HepG2 (cell line): ENCODE results near the gene TBC1D14. TPM values are rescaled to one million over a fixed set of nuclear protein-coding genes. Genes with fewer than 3 reads are reported as not detected.
A peak's percentile ranks its signal among the peaks of the same experiment; 100 is the strongest.

Source experiments
- ARNT ChIP-seq: fragments of 450-650 bp; IDR thresholded peaks from 2 replicates; pipeline ENCODE4 v1.6.1; 2017
- EHMT2 ChIP-seq: fragments of 200-600 bp; sonication (generic); IDR thresholded peaks from 2 replicates; pipeline ENCODE4 v1.7.0; 2017; ENCODE audit warnings: antibody characterized with exemption, low read depth, low read length, borderline replicate concordance
- ETV5 ChIP-seq: IDR thresholded peaks from 2 replicates; pipeline ENCODE4 v1.6.1; 2018; ENCODE audit warnings: missing biosample characterization, missing genetic modification reagents, inconsistent platforms, borderline replicate concordance
- LCORL ChIP-seq, 2 experiments: fragments of 450-650 bp in 1 of 2; sonication (generic) in 1 of 2; formaldehyde crosslinking in 1 of 2; IDR thresholded peaks; 2 replicates each; pipeline versions ENCODE4 v1.5.0 to v1.6.1; 2017 to 2020; ENCODE audit warnings: antibody characterized with exemption in 1 of 2, missing genetic modification reagents in 1 of 2
- MATR3 ChIP-seq: sonication (generic); formaldehyde crosslinking; IDR thresholded peaks from 2 replicates; pipeline ENCODE4 v1.4.0; 2020; ENCODE audit warnings: missing genetic modification reagents
- MEIS1 ChIP-seq: sonication (generic); formaldehyde crosslinking; IDR thresholded peaks from 2 replicates; pipeline ENCODE4 v1.9.0; 2021; ENCODE audit warnings: mild to moderate bottlenecking, missing genetic modification reagents, moderate library complexity, borderline replicate concordance
- NFE2L1 ChIP-seq: sonication (generic); formaldehyde crosslinking; IDR thresholded peaks from 2 replicates; pipeline ENCODE4 v1.4.0; 2020; ENCODE audit warnings: missing genetic modification reagents, mild to moderate bottlenecking, borderline replicate concordance
- NKX3-1 ChIP-seq: sonication (generic); formaldehyde crosslinking; IDR thresholded peaks from 2 replicates; pipeline ENCODE4 v1.5.0; 2020; ENCODE audit warnings: missing genetic modification reagents
- PHB2 ChIP-seq: fragments of 450-650 bp; IDR thresholded peaks from 2 replicates; pipeline ENCODE4 v1.6.1; 2018; ENCODE audit not compliant: partially characterized antibody
- SALL1 ChIP-seq: sonication (generic); formaldehyde crosslinking; IDR thresholded peaks from 2 replicates; pipeline ENCODE4 v1.8.0; 2022; ENCODE audit warnings: mild to moderate bottlenecking, missing genetic modification reagents
- TARDBP ChIP-seq: sonication (generic); formaldehyde crosslinking; IDR thresholded peaks from 2 replicates; pipeline ENCODE4 v1.8.0; 2022; ENCODE audit warnings: mild to moderate bottlenecking, missing genetic modification reagents
- ZFX ChIP-seq: sonication (generic); formaldehyde crosslinking; IDR thresholded peaks from 2 replicates; pipeline ENCODE4 v1.4.0; 2020; ENCODE audit warnings: mild to moderate bottlenecking, low read depth, missing genetic modification reagents, moderate library complexity
- ZNF121 ChIP-seq: sonication (generic); formaldehyde crosslinking; IDR thresholded peaks from 2 replicates; pipeline ENCODE4 v1.5.0; 2020; ENCODE audit warnings: mild to moderate bottlenecking, missing genetic modification reagents
- ZNF446 ChIP-seq: sonication (generic); formaldehyde crosslinking; IDR thresholded peaks from 2 replicates; pipeline ENCODE4 v1.5.0; 2020; ENCODE audit warnings: mild to moderate bottlenecking, missing genetic modification reagents
- ZNF550 ChIP-seq: sonication (generic); formaldehyde crosslinking; IDR thresholded peaks from 2 replicates; pipeline ENCODE4 v1.4.0; 2020; ENCODE audit warnings: mild to moderate bottlenecking, missing genetic modification reagents, borderline replicate concordance
- ZNF558 ChIP-seq: sonication (generic); formaldehyde crosslinking; IDR thresholded peaks from 2 replicates; pipeline ENCODE4 v1.9.0; 2022; ENCODE audit warnings: mild to moderate bottlenecking, missing genetic modification reagents, borderline replicate concordance
- ZNF605 ChIP-seq: sonication (generic); formaldehyde crosslinking; IDR thresholded peaks from 2 replicates; pipeline ENCODE4 v1.8.0; 2022; ENCODE audit warnings: mild to moderate bottlenecking, missing genetic modification reagents
- ZNF672 ChIP-seq: sonication (generic); formaldehyde crosslinking; IDR thresholded peaks from 2 replicates; pipeline ENCODE4 v1.8.1; 2022; ENCODE audit warnings: missing genetic modification reagents
- ZNF749 ChIP-seq: sonication (generic); formaldehyde crosslinking; IDR thresholded peaks from 2 replicates; pipeline ENCODE4 v1.8.0; 2022; ENCODE audit warnings: mild to moderate bottlenecking, missing genetic modification reagents, moderate library complexity, borderline replicate concordance
- polyA plus RNA-seq, 8 experiments: library from polyadenylated mRNA; depleted of rRNA in 3 of 8; stranded (reverse) in 7 of 8; unstranded in 1 of 8; fragments of >200 nt; fragmentation: Illumina TruSeq in 4 of 8; extraction: Trizol in 4 of 8; gene quantifications; 2 replicates each; pipeline versions ENCODE4 v1.2.1 to v1.2.3, GENCODE V29; 2011 to 2016; ENCODE audit warnings: low read depth in 4 of 8, missing spikeins in 1 of 8, mixed read lengths in 1 of 8; ENCODE audit not compliant: insufficient read depth in 1 of 8
- total RNA-seq, 5 experiments: library from RNA; depleted of rRNA; stranded (reverse); fragments of >200 nt; fragmentation: Illumina TruSeq; extraction: Trizol; gene quantifications; 2 replicates each; pipeline ENCODE4 v1.2.3, GENCODE V29; 2016; ENCODE audit warnings: low read depth in 1 of 5
- TF ChIP-seq, protein P1 (sequence below): sonication (generic); formaldehyde crosslinking; IDR thresholded peaks from 2 replicates; pipeline ENCODE4 v1.4.0; 2020; ENCODE audit warnings: missing genetic modification reagents
- TF ChIP-seq, protein P2 (sequence below): sonication (generic); formaldehyde crosslinking; IDR thresholded peaks from 2 replicates; pipeline ENCODE4 v1.5.0; 2020; ENCODE audit warnings: mild to moderate bottlenecking, missing genetic modification reagents, borderline replicate concordance
- TF ChIP-seq, protein P3 (sequence below): sonication (generic); formaldehyde crosslinking; IDR thresholded peaks from 2 replicates; pipeline ENCODE4 v1.8.1; 2023; ENCODE audit warnings: mild to moderate bottlenecking, moderate library complexity, missing genetic modification reagents
- TF ChIP-seq, protein P4 (sequence below): sonication (generic); formaldehyde crosslinking; IDR thresholded peaks from 2 replicates; pipeline ENCODE4 v1.5.0; 2020; ENCODE audit warnings: missing genetic modification reagents
- TF ChIP-seq, protein P5 (sequence below): IDR thresholded peaks from 2 replicates; pipeline ENCODE4 v1.6.1; 2016; ENCODE audit warnings: mild to moderate bottlenecking, missing biosample characterization, missing genetic modification reagents

Gene TBC1D14
- total and polyA plus RNA-seq, 2 of the 13 experiments (the other 11 are each of a cell fraction or from before 2014, with no cell fraction given), result 29.5 to 46.5 TPM

DNA sequence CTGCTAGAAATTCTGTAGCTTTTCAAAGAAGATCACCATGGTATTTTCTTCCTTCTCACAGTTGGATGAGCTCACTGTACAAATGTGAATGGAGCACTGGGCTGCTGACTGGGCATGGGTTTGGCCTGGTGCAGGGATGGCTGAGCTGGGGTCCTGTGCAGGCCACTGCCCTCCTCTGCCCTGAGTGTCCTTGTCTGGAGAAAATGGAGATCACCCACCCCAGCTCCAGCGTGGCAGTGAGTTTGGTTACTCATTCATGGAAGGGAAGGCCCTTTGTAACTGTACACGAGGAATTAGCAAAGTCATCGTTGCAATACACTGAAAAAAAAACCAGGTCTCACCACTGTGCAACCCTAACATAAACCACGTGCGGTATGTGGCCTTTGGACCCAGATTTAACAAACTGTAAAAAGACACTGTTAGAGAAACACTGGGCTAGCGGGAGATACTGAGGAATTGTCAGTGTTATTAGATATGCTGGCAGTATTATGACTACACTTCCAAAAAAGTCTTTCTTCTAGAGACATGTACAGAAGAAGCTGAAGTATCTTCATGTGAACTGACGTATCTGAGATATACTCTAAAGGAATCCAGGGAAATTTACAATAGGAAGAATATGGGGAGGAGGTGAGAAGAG lies 16.1 kb upstream of the TBC1D14 start (continued):
- TF ChIP-seq ZNF605 (CRISPR knock-in tag) (peak; percentile 79), LCORL (IDR thresholded peaks at IDR 0.05) (no peak), LCORL (CRISPR knock-in tag; IDR thresholded peaks at IDR 0.05) (peak; percentile 94), ZFX (CRISPR knock-in tag) (peak; percentile 86), ZNF749 (CRISPR knock-in tag) (no peak), NKX3-1 (CRISPR knock-in tag) (peak; percentile 63; the same call in 1 of the 2 replicates), TARDBP (CRISPR knock-in tag) (peak; percentile 91), ETV5 (CRISPR knock-in tag) (peak; percentile 52; the same call in 1 of the 2 replicates), NFE2L1 (CRISPR knock-in tag) (peak; percentile 96), ZNF558 (0 out of 2 replicates have a peak, but pooled peaks have one; percentile 86), MEIS1 (CRISPR knock-in tag) (0 out of 2 replicates have a peak, but pooled peaks have one; percentile 31), EHMT2 (no peak), ZNF672 (CRISPR knock-in tag) (no peak), PHB2 (no peak), ARNT (no peak), ZNF121 (CRISPR knock-in tag) (no peak), MATR3 (CRISPR knock-in tag) (no peak), ZNF550 (CRISPR knock-in tag) (no peak), SALL1 (peak; percentile 94), ZNF446 (CRISPR knock-in tag) (no peak)
- TF ChIP-seq, protein P1, sequence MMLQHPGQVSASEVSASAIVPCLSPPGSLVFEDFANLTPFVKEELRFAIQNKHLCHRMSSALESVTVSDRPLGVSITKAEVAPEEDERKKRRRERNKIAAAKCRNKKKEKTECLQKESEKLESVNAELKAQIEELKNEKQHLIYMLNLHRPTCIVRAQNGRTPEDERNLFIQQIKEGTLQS (CRISPR knock-in tag), result peak; percentile 78
- TF ChIP-seq, protein P2, sequence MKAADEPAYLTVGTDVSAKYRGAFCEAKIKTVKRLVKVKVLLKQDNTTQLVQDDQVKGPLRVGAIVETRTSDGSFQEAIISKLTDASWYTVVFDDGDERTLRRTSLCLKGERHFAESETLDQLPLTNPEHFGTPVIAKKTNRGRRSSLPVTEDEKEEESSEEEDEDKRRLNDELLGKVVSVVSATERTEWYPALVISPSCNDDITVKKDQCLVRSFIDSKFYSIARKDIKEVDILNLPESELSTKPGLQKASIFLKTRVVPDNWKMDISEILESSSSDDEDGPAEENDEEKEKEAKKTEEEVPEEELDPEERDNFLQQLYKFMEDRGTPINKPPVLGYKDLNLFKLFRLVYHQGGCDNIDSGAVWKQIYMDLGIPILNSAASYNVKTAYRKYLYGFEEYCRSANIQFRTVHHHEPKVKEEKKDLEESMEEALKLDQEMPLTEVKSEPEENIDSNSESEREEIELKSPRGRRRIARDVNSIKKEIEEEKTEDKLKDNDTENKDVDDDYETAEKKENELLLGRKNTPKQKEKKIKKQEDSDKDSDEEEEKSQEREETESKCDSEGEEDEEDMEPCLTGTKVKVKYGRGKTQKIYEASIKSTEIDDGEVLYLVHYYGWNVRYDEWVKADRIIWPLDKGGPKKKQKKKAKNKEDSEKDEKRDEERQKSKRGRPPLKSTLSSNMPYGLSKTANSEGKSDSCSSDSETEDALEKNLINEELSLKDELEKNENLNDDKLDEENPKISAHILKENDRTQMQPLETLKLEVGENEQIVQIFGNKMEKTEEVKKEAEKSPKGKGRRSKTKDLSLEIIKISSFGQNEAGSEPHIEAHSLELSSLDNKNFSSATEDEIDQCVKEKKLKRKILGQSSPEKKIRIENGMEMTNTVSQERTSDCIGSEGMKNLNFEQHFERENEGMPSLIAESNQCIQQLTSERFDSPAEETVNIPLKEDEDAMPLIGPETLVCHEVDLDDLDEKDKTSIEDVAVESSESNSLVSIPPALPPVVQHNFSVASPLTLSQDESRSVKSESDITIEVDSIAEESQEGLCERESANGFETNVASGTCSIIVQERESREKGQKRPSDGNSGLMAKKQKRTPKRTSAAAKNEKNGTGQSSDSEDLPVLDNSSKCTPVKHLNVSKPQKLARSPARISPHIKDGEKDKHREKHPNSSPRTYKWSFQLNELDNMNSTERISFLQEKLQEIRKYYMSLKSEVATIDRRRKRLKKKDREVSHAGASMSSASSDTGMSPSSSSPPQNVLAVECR (CRISPR knock-in tag), result peak; percentile 83
- TF ChIP-seq, protein P3, sequence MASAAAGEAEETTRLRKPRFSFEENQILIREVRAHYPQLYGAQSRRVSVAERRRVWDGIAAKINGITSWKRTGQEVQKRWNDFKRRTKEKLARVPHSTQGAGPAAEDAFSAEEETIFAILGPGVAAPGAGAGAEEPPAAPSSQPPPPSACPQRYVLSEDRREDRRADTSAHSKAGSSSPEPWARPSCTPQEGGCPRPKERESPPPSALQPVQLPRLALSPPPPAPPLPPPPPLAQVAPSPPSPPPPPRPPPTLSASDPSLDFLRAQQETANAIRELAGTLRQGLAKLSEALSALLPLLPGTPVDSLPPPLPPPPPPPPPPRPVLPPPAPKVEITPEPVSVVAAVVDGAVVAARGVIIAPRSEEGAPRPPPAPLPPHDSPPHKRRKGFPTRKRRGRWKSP (CRISPR knock-in tag), result peak; percentile 79; the same call in 1 of the 2 replicates
- TF ChIP-seq, protein P4, sequence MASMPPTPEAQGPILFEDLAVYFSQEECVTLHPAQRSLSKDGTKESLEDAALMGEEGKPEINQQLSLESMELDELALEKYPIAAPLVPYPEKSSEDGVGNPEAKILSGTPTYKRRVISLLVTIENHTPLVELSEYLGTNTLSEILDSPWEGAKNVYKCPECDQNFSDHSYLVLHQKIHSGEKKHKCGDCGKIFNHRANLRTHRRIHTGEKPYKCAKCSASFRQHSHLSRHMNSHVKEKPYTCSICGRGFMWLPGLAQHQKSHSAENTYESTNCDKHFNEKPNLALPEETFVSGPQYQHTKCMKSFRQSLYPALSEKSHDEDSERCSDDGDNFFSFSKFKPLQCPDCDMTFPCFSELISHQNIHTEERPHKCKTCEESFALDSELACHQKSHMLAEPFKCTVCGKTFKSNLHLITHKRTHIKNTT (CRISPR knock-in tag), result no peak
- TF ChIP-seq, protein P5, sequence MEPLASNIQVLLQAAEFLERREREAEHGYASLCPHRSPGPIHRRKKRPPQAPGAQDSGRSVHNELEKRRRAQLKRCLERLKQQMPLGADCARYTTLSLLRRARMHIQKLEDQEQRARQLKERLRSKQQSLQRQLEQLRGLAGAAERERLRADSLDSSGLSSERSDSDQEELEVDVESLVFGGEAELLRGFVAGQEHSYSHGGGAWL (CRISPR knock-in tag), result no peak
